ENCODE results near the gene ZNF502. TPM values are rescaled to one million over a fixed set of nuclear protein-coding genes. Genes with fewer than 3 reads are reported as not detected.
"Not testable (repeated sequence)": the region's sequence is repeated elsewhere in the genome, so short reads cannot be mapped to it uniquely, and the experiment has no call there.

The ZNF502 gene
- 2.3 TPM for total RNA-seq
- long read RNA-seq, partial matches to known transcripts: 0 of 3 reads
- long read RNA-seq, other reads (novel, unspliced or antisense): 1 of 3 reads

DNA sequence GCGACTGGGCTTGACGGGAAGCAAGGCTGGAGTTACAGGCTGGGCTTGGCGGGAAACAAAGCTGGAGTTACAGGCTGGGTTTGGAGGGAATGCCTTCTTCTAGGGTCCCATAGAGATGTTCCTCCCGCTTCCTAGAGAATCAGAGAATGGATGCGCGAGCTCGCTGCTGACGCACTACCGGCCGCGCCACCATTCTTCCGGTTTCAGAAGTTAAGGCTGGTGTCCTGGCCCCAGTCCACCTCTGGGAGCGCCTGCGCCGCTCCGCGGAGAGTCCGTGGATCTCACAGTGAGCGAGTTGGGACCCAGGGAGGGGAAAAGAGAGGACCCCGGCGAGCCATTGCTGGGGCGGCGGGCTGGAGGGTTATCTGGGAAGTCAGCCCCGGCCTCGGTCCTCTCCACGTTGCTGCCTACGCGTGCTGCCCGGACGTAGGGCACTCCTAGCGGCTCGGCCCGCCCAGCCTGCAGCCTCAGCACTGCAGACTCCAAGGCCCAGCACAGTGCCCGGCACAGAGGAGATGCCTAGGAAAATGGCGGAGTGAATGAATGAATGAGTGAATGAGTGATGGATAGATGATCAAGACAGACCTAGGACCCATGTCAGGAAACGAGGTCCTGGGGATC, at the start of gene ZNF502:
Gene ZNF502 (plus strand): TSS at position 206 of the 621 bp plus-strand sequence. CDS start 7,602 bp downstream, outside the sequence.
- TF ChIP-seq, protein P1, sequence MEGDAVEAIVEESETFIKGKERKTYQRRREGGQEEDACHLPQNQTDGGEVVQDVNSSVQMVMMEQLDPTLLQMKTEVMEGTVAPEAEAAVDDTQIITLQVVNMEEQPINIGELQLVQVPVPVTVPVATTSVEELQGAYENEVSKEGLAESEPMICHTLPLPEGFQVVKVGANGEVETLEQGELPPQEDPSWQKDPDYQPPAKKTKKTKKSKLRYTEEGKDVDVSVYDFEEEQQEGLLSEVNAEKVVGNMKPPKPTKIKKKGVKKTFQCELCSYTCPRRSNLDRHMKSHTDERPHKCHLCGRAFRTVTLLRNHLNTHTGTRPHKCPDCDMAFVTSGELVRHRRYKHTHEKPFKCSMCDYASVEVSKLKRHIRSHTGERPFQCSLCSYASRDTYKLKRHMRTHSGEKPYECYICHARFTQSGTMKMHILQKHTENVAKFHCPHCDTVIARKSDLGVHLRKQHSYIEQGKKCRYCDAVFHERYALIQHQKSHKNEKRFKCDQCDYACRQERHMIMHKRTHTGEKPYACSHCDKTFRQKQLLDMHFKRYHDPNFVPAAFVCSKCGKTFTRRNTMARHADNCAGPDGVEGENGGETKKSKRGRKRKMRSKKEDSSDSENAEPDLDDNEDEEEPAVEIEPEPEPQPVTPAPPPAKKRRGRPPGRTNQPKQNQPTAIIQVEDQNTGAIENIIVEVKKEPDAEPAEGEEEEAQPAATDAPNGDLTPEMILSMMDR (IDR thresholded peaks at IDR 0.05): peak; percentile 41
- peaks cover 38% of the 10 kb centered on the region for H3K9me3 ChIP-seq
- ATAC-seq: peak; percentile 96 to 99
- H3K36me3 ChIP-seq: no peaks in the 10 kb centered on the region
- peaks cover 5% of the 10 kb centered on the region for H3K4me1 ChIP-seq
- DNase-seq: peak; percentile 89
- peaks cover 4% of the 10 kb centered on the region for H3K27me3 ChIP-seq (ENCODE audit: low read depth)
- H3K4me3 ChIP-seq: peak within 1 kb of the TSS; percentile 74
- H3K27ac ChIP-seq: peak within 1 kb of the TSS; percentile 69
- intact Hi-C loops (cut with DNase I): no loop called here

DNA sequence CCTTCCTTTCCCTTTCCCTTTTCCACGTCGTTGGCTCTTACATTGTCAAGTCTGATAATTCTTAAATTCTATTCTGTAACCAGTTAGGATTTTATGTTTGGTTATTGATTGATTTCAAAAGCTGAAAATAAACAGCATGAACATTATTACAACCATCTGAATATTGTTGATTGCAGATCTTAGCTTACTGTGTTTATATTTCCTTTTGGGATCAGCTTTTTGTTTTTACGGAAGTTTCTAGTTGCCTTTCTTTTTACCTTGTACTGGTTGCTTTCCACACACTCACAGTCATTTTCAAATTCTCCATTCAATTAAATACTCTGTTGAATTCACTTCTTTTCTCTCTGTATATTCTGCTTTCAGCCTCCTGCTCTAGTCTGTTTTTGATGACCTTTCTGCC, 47.3 kb upstream of the ZNF502 start:
- ATAC-seq (no peak), DNase-seq (no peak)
- Histone ChIP-seq H3K9me3 (peaks cover 19% of the 10 kb centered on the region), H3K27me3 (ENCODE audit: low read depth) (no peaks in the 10 kb centered on the region), H3K4me3 (no peak overlapping the region), H3K4me1 (no peaks in the 10 kb centered on the region), H3K27ac (no peak overlapping the region), H3K36me3 (peaks cover 13% of the 10 kb centered on the region)
- TF ChIP-seq, protein P1 (IDR thresholded peaks at IDR 0.05): no peak
- intact Hi-C loops (cut with DNase I): no loop called here

DNA sequence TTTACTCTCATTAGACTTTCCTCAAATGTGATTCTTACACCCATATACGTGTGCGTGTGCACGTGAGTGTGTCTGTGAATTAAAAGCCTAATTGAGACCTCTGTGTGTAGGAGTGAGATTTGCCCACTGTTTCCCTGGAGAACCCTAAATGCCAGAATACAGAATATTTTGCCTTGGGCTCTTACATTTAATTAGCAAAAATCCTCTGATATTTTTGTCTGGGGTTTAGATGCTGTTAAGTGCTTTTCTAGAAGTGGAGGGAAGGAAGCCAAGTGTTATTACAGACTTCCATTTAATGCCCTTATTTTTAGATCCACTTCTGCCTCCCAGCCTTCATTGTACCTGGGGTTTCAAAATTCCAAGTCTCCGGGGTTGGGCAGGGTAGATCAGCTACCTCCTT, 46.1 kb upstream of the ZNF502 start:
- no peaks in the 10 kb centered on the region for H3K4me1 ChIP-seq
- intact Hi-C loops (cut with DNase I): no loop called here
- H3K27ac ChIP-seq: no peak overlapping the region
- H3K36me3 ChIP-seq: peaks cover 1% of the 10 kb centered on the region
- no peaks in the 10 kb centered on the region for H3K27me3 ChIP-seq (ENCODE audit: low read depth)
- H3K4me3 ChIP-seq: no peak overlapping the region
- peaks cover 7% of the 10 kb centered on the region for H3K9me3 ChIP-seq
- ATAC-seq (no peak), DNase-seq (no peak)
- TF ChIP-seq, protein P1 (IDR thresholded peaks at IDR 0.05): no peak

DNA sequence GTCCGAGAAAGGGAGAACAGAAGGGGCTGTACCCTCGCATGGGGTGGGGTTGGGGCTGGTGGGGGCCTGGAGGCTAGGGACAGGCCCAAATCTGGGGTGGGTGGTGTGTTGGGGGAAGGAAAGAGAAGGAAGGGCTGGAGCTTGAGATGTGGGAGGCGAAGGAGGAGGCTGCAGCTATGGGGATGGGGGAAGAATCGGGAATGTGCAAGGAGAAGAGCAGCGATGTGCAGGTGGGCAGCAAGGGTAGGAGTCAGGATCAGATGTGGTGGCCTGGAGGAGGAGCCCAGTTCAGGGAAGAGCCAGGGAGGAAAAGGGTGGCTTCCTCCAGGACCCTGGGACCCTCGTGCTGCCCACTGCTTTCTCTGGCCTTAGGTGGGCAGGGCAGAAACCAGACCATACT, 42.7 kb upstream of the ZNF502 start:
- H3K36me3 ChIP-seq: no peaks in the 10 kb centered on the region
- no peak for DNase-seq

DNA sequence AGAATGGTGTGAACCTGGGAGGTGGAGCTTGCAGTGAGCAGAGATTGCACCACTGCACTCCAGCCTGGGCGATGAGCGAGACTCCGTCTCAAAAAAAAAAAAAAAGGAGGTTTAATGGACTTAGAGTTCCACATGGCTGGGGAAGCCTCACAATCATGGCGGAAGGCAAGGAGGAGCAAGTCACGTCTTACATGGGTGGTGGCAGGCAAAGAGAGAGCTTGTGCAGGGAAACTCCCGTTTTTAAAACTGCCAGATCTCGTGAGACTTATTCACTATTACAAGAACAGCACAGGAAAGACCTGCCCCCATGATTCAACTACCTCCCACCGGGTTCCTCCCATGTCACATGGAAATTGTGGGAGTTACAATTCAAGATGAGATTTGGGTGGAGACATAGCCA, 39.0 kb upstream of the ZNF502 start:
- not testable (repeated sequence) for H3K27ac ChIP-seq, ATAC-seq

More for the DNA sequence above, 42.7 kb upstream of the ZNF502 start:
- TF ChIP-seq, protein P1 (IDR thresholded peaks at IDR 0.05): no peak
- intact Hi-C loops (cut with DNase I): no loop called here
- H3K27me3 ChIP-seq (ENCODE audit: low read depth): no peaks in the 10 kb centered on the region
- ATAC-seq: no peak
- H3K4me1 ChIP-seq: no peaks in the 10 kb centered on the region
- peaks cover 3% of the 10 kb centered on the region for H3K9me3 ChIP-seq
- no peak overlapping the region for H3K4me3 ChIP-seq
- H3K27ac ChIP-seq: no peak overlapping the region

DNA sequence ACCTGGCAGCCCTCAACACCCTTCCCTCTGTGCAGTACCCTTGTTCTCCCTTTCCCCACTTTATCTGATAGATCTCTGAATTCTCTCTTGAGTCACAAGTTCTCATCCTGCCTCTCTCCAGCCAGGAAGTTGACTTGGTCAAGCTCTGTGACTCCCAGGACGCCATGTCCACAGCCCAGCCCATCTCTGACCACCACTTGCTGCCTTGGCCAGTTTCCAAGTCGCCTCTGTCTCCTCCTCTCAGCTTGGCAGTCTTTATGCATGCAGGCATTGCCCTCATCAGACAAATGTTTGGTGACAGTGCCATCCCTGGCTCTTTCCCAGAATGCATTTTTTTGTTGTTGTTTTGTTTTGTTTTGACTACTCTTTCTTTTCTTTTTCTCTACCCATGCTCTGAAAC, 38.2 kb upstream of the ZNF502 start:
- Histone ChIP-seq H3K4me1 (no peaks in the 10 kb centered on the region), H3K27me3 (ENCODE audit: low read depth) (no peaks in the 10 kb centered on the region), H3K4me3 (no peak overlapping the region), H3K9me3 (peaks cover 3% of the 10 kb centered on the region), H3K27ac (no peak overlapping the region), H3K36me3 (no peaks in the 10 kb centered on the region)
- TF ChIP-seq, protein P1 (IDR thresholded peaks at IDR 0.05): no peak
- DNase-seq: no peak
- no peak for ATAC-seq
- intact Hi-C loops (cut with DNase I): no loop called here

More for the DNA sequence above, 39.0 kb upstream of the ZNF502 start:
- H3K4me1 ChIP-seq; H3K4me3 ChIP-seq; DNase-seq; H3K27me3 ChIP-seq (ENCODE audit: low read depth); intact Hi-C loops (cut with DNase I); H3K36me3 ChIP-seq; H3K9me3 ChIP-seq: not testable (repeated sequence)
